B cell (primary cell): ENCODE measurements around the gene CNTNAP2.

ENCODE experiments used
- EZH2 ChIP-seq: IDR thresholded peaks from 2 replicates; pipeline ENCODE4 v1.6.1; 2012; ENCODE audit warnings: borderline replicate concordance, low read depth, mild to moderate bottlenecking, moderate library complexity, low read length; ENCODE audit not compliant: insufficient read depth, poor library complexity, severe bottlenecking
- TF ChIP-seq, protein P1 (sequence below): fragments of 200-600 bp; IDR thresholded peaks from one replicate; pipeline ENCODE4 v1.8.0; 2022; ENCODE audit warnings: antibody characterized with exemption, mild to moderate bottlenecking

DNA sequence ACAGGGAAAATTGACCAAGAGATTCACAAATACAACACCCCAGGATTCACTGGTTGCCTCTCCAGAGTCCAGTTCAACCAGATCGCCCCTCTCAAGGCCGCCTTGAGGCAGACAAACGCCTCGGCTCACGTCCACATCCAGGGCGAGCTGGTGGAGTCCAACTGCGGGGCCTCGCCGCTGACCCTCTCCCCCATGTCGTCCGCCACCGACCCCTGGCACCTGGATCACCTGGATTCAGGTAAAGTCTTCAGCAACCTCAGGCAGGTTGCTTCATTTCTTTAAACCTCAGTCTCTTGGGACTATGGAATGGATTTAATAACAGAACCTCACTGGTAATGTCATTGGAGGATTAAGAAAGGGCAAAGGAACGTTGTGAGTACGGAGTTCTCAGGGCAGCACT is 2267.1 kb downstream of the CNTNAP2 start:
- TF ChIP-seq, protein P1, sequence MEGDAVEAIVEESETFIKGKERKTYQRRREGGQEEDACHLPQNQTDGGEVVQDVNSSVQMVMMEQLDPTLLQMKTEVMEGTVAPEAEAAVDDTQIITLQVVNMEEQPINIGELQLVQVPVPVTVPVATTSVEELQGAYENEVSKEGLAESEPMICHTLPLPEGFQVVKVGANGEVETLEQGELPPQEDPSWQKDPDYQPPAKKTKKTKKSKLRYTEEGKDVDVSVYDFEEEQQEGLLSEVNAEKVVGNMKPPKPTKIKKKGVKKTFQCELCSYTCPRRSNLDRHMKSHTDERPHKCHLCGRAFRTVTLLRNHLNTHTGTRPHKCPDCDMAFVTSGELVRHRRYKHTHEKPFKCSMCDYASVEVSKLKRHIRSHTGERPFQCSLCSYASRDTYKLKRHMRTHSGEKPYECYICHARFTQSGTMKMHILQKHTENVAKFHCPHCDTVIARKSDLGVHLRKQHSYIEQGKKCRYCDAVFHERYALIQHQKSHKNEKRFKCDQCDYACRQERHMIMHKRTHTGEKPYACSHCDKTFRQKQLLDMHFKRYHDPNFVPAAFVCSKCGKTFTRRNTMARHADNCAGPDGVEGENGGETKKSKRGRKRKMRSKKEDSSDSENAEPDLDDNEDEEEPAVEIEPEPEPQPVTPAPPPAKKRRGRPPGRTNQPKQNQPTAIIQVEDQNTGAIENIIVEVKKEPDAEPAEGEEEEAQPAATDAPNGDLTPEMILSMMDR, result no peak
- TF ChIP-seq EZH2, result no peak
